HepG2 (cell line): ENCODE results near the gene SRSF8. TPM values are rescaled to one million over a fixed set of nuclear protein-coding genes. Genes with fewer than 3 reads are reported as not detected.
A peak's percentile ranks its signal among the peaks of the same experiment; 100 is the strongest.

Experiments
- AGO1 ChIP-seq: fragments of 200-400 bp; formaldehyde crosslinking; IDR thresholded peaks from 2 replicates; pipeline ENCODE4 v1.6.1; 2017; ENCODE audit warnings: mild to moderate bottlenecking, low read depth, low read length, moderate library complexity; ENCODE audit not compliant: poor library complexity, severe bottlenecking
- ATF3 ChIP-seq: sonication (generic); formaldehyde crosslinking; IDR thresholded peaks from 2 replicates; pipeline ENCODE4 v1.4.0; 2020; ENCODE audit warnings: missing genetic modification reagents
- BHLHE40 ChIP-seq: IDR thresholded peaks from 2 replicates; pipeline ENCODE4 v1.6.1; 2011; ENCODE audit warnings: low read length, improper control_type of control experiment
- GLI4 ChIP-seq: sonication (generic); formaldehyde crosslinking; IDR thresholded peaks from 2 replicates; pipeline ENCODE4 v1.5.1; 2020; ENCODE audit warnings: missing genetic modification reagents, mild to moderate bottlenecking, moderate library complexity, borderline replicate concordance
- IKZF5 ChIP-seq: IDR thresholded peaks from 2 replicates; pipeline ENCODE4 v1.6.1; 2018; ENCODE audit warnings: missing genetic modification reagents, mild to moderate bottlenecking, missing compliant biosample characterization
- KDM5A ChIP-seq: fragments of 200-600 bp; sonication (generic); IDR thresholded peaks from 2 replicates; pipeline ENCODE4 v1.7.0; 2018; ENCODE audit warnings: antibody characterized with exemption, mild to moderate bottlenecking, low read length, borderline replicate concordance
- SMARCC2 ChIP-seq: fragments of 450-650 bp; IDR thresholded peaks from 2 replicates; pipeline ENCODE4 v1.6.1; 2017; ENCODE audit warnings: antibody characterized with exemption, mild to moderate bottlenecking
- SMARCE1 ChIP-seq: fragments of 450-650 bp; IDR thresholded peaks from 2 replicates; pipeline ENCODE4 v1.6.1; 2017; ENCODE audit warnings: borderline replicate concordance
- SRY ChIP-seq: sonication (generic); formaldehyde crosslinking; IDR thresholded peaks from 2 replicates; pipeline ENCODE4 v1.8.0; 2022; ENCODE audit warnings: mild to moderate bottlenecking, missing genetic modification reagents
- ZC3H4 ChIP-seq: sonication (generic); formaldehyde crosslinking; IDR thresholded peaks from 2 replicates; pipeline ENCODE4 v1.4.0; 2020; ENCODE audit warnings: missing genetic modification reagents, borderline replicate concordance
- ZNF44 ChIP-seq: sonication (generic); formaldehyde crosslinking; IDR thresholded peaks from 2 replicates; pipeline ENCODE4 v1.5.1; 2020; ENCODE audit warnings: mild to moderate bottlenecking, missing genetic modification reagents
- ZNF446 ChIP-seq: sonication (generic); formaldehyde crosslinking; IDR thresholded peaks from 2 replicates; pipeline ENCODE4 v1.5.0; 2020; ENCODE audit warnings: mild to moderate bottlenecking, missing genetic modification reagents
- polyA plus RNA-seq, 8 experiments: library from polyadenylated mRNA; depleted of rRNA in 3 of 8; stranded (reverse) in 7 of 8; unstranded in 1 of 8; fragments of >200 nt; fragmentation: Illumina TruSeq in 4 of 8; extraction: Trizol in 4 of 8; gene quantifications; 2 replicates each; pipeline versions ENCODE4 v1.2.1 to v1.2.3, GENCODE V29; 2011 to 2016; ENCODE audit warnings: low read depth in 4 of 8, missing spikeins in 1 of 8, mixed read lengths in 1 of 8; ENCODE audit not compliant: insufficient read depth in 1 of 8
- total RNA-seq, 5 experiments: library from RNA; depleted of rRNA; stranded (reverse); fragments of >200 nt; fragmentation: Illumina TruSeq; extraction: Trizol; gene quantifications; 2 replicates each; pipeline ENCODE4 v1.2.3, GENCODE V29; 2016; ENCODE audit warnings: low read depth in 1 of 5
- TF ChIP-seq, protein P1 (sequence below), 2 experiments: fragments of 450-650 bp in 1 of 2; sonication (generic) in 1 of 2; formaldehyde crosslinking in 1 of 2; IDR thresholded peaks; 2 replicates each; pipeline versions ENCODE4 v1.6.1 to v1.8.0; 2016 to 2022; ENCODE audit warnings: antibody characterized with exemption in 1 of 2, mild to moderate bottlenecking in 1 of 2, missing genetic modification reagents in 1 of 2
- TF ChIP-seq, protein P2 (sequence below): sonication (generic); formaldehyde crosslinking; IDR thresholded peaks from 2 replicates; pipeline ENCODE4 v1.8.0; 2022; ENCODE audit warnings: missing genetic modification reagents, mild to moderate bottlenecking, borderline replicate concordance
- TF ChIP-seq, protein P3 (sequence below): sonication (generic); formaldehyde crosslinking; IDR thresholded peaks from 2 replicates; pipeline ENCODE4 v1.5.0; 2020; ENCODE audit warnings: mild to moderate bottlenecking, low read depth, missing genetic modification reagents, borderline replicate concordance

Gene SRSF8
- total and polyA plus RNA-seq, 2 of the 13 experiments (the other 11 are each of a cell fraction or from before 2014, with no cell fraction given) = 21.8 to 25.8 TPM

DNA sequence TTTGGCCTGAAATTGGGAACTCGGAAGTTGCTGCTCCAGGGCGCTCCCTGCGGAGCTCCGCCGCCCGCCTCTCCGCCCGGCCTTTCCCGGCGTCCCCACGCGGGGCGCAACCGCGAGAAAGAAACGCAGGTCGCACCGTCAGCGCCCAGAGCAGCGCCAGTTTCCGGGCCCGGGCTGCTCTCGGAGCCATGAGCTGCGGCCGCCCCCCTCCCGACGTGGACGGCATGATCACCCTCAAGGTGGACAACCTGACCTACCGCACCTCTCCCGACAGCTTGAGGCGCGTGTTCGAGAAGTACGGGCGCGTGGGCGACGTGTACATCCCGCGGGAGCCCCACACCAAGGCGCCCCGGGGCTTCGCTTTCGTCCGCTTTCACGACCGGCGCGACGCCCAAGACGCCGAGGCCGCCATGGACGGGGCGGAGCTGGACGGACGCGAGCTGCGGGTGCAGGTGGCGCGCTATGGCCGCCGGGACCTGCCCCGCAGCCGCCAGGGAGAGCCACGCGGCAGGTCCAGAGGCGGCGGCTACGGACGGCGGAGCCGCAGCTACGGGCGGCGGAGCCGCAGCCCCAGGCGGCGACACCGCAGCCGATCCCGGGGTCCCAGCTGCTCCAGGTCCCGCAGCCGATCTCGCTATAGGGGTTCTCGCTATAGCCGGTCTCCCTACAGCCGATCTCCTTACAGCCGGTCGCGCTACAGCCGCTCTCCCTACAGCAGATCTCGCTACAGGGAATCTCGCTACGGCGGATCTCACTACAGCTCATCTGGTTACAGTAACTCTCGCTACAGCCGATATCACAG, 521 bp downstream of the SRSF8 start (continued):
- TF ChIP-seq, protein P1, sequence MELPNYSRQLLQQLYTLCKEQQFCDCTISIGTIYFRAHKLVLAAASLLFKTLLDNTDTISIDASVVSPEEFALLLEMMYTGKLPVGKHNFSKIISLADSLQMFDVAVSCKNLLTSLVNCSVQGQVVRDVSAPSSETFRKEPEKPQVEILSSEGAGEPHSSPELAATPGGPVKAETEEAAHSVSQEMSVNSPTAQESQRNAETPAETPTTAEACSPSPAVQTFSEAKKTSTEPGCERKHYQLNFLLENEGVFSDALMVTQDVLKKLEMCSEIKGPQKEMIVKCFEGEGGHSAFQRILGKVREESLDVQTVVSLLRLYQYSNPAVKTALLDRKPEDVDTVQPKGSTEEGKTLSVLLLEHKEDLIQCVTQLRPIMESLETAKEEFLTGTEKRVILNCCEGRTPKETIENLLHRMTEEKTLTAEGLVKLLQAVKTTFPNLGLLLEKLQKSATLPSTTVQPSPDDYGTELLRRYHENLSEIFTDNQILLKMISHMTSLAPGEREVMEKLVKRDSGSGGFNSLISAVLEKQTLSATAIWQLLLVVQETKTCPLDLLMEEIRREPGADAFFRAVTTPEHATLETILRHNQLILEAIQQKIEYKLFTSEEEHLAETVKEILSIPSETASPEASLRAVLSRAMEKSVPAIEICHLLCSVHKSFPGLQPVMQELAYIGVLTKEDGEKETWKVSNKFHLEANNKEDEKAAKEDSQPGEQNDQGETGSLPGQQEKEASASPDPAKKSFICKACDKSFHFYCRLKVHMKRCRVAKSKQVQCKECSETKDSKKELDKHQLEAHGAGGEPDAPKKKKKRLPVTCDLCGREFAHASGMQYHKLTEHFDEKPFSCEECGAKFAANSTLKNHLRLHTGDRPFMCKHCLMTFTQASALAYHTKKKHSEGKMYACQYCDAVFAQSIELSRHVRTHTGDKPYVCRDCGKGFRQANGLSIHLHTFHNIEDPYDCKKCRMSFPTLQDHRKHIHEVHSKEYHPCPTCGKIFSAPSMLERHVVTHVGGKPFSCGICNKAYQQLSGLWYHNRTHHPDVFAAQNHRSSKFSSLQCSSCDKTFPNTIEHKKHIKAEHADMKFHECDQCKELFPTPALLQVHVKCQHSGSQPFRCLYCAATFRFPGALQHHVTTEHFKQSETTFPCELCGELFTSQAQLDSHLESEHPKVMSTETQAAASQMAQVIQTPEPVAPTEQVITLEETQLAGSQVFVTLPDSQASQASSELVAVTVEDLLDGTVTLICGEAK (IDR thresholded peaks at IDR 0.05) = no peak
- TF ChIP-seq, protein P1 (CRISPR knock-in tag; IDR thresholded peaks at IDR 0.05) = 0 out of 2 replicates have a peak, but pooled peaks have one; percentile 19
- no peak for TF ChIP-seq ZNF44
- no peak; the same call in 1 of the 2 replicates for TF ChIP-seq KDM5A
- TF ChIP-seq SMARCE1 = no peak
- TF ChIP-seq SRY (CRISPR knock-in tag) = peak; percentile 76; the same call in 1 of the 2 replicates
- no peak for TF ChIP-seq ATF3 (CRISPR knock-in tag)
- no peak for TF ChIP-seq ZNF446 (CRISPR knock-in tag)
- TF ChIP-seq AGO1 = peak; percentile 46
- TF ChIP-seq, protein P2, sequence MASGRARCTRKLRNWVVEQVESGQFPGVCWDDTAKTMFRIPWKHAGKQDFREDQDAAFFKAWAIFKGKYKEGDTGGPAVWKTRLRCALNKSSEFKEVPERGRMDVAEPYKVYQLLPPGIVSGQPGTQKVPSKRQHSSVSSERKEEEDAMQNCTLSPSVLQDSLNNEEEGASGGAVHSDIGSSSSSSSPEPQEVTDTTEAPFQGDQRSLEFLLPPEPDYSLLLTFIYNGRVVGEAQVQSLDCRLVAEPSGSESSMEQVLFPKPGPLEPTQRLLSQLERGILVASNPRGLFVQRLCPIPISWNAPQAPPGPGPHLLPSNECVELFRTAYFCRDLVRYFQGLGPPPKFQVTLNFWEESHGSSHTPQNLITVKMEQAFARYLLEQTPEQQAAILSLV = no peak; the same call in 1 of the 2 replicates
- TF ChIP-seq SMARCC2 = no peak
- TF ChIP-seq, protein P3, sequence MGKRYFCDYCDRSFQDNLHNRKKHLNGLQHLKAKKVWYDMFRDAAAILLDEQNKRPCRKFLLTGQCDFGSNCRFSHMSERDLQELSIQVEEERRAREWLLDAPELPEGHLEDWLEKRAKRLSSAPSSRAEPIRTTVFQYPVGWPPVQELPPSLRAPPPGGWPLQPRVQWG (CRISPR knock-in tag) = no peak
- TF ChIP-seq IKZF5 (CRISPR knock-in tag) = peak; percentile 15; the same call in 1 of the 2 replicates
- no peak for TF ChIP-seq BHLHE40
- TF ChIP-seq GLI4 (CRISPR knock-in tag) = peak; percentile 50; the same call in 1 of the 2 replicates
- 0 out of 2 replicates have a peak, but pooled peaks have one; percentile 37 for TF ChIP-seq ZC3H4 (CRISPR knock-in tag)
